ENCODE data around the gene NFASC.

GRCh38 chr1:204971517-204972336, 101.1 kb downstream of the NFASC start:
- TF ChIP-seq CTCF (conservative IDR thresholded peaks at IDR 0.05; ENCODE audit: low read length) (no peak), EZH2phosphoT487 (IDR thresholded peaks at IDR 0.05; ENCODE audit: borderline replicate concordance, low read depth, low read length) (no peak)
